ENCODE measurements around the gene ITGB8.

ITGB8 gene

DNA sequence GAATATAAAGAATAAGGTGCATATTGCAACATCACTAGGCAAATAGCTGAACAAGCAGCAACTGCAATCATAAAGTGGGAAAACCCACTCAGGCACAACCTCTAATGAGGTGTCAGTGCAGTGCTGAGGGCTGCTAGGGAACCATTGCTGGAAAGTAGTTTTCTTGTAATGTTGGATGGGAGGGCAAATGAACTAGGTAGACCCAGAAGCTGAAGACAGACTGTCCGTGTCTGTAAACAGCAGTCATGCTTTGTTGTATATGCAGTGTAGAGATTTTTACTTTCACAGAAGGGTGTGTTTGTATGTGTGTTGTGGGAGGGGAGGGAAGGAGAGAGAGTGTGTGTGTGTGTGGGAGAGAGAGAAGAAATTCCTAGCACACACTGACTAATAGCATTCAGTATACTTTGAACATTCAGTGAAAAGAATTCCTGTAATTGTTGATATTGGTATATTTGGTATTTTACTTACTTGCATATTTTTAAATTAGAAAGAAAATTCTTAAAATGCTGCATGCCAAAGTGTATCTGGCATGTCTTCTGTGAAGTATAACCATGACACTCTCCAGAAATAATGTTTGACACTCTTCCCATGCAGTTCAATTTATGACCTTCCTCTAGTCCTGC is 28.8 kb downstream of the ITGB8 start:
- DNase-seq (ENCODE audit: insufficient read length, low spot score) (no peak), FAIRE-seq (no peak)
- TF ChIP-seq TAF1 (IDR thresholded peaks at IDR 0.05; ENCODE audit: low read depth, low read length) = no peak
- TF ChIP-seq POU2F2 (IDR thresholded peaks at IDR 0.05; ENCODE audit: low read depth, low read length) = no peak
- no peak for TF ChIP-seq POLR2A (IDR thresholded peaks at IDR 0.05; ENCODE audit: low read depth, low read length)
- no peak for TF ChIP-seq PAX5 (IDR thresholded peaks at IDR 0.05; ENCODE audit: insufficient read depth, low read length, severe bottlenecking)
- TF ChIP-seq POLR2AphosphoS5 (IDR thresholded peaks at IDR 0.05; ENCODE audit: low read depth, low read length) = no peak
- TF ChIP-seq SPI1 (IDR thresholded peaks at IDR 0.05; ENCODE audit: low read depth, low read length) = no peak

DNA sequence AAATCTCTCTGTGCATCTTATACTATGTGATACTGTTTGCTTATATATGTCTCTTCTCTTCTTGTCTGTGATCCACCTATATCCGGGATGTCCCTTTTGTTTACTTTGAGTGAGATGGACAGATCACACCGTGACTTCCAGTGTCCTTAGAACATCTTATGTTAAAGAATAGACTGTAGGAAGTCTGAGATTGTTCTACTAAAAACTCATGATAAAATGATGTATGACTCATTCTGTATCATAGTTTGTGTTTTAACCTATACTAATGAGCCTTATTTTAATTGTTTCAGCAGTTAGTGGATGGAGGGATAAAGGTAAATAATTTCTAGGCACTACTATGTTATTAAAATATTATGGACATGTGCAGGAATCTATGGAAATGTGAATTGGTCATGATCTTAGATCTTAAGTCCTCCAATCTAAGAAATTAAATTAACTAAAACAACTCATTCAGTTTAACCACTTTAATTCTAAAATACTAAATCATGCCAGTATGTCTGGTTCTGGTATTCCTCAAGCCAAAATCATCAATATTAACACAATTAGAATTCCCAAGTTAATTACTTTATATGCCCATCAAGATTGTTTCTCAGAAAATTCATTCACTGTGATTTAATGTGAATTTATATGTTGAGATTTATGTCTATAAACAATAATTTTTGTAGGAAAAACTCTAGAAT is 32.0 kb downstream of the ITGB8 start:
- no peak for FAIRE-seq
- TF ChIP-seq SPI1 (IDR thresholded peaks at IDR 0.05; ENCODE audit: low read depth, low read length) (no peak), PAX5 (IDR thresholded peaks at IDR 0.05; ENCODE audit: insufficient read depth, low read length, severe bottlenecking) (no peak), POU2F2 (IDR thresholded peaks at IDR 0.05; ENCODE audit: low read depth, low read length) (no peak), POLR2A (IDR thresholded peaks at IDR 0.05; ENCODE audit: low read depth, low read length) (no peak)
- DNase-seq (ENCODE audit: insufficient read length, low spot score) = no peak

DNA sequence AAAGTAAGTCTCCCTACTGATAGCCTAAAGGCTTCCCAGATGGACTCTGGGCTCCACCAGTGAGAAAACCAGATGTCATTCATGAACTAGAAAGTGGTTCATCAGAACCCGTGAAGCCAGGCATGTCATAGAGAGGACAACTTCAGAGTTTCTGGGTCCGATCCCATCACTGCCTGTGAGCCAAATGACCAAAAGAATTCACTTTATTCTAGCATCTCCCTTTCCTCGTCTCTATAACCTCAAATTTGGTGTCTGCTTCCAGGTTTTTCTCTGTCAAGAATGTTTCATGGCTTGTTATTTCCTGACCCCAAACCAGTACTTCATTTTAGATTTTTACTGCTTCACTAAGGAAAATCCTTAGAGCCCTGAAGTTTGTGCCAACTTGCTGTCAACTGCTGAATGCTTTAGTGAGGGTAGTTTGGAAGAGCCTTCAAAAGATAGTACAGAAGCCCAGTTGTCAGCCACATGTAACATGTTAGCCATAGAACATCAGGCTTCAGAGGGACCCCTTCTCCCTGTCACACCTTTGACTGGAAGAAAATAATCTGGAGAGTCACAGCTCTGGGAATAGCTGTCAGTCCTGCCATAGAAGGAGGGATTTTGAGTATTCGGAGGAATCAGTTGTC is 34.0 kb downstream of the ITGB8 start:
- FAIRE-seq = no peak
- TF ChIP-seq POU2F2 (IDR thresholded peaks at IDR 0.05; ENCODE audit: low read depth, low read length) (no peak), PAX5 (IDR thresholded peaks at IDR 0.05; ENCODE audit: insufficient read depth, low read length, severe bottlenecking) (no peak), POLR2AphosphoS5 (IDR thresholded peaks at IDR 0.05; ENCODE audit: low read depth, low read length) (no peak), POLR2A (IDR thresholded peaks at IDR 0.05; ENCODE audit: low read depth, low read length) (no peak), SPI1 (IDR thresholded peaks at IDR 0.05; ENCODE audit: low read depth, low read length) (no peak), TAF1 (IDR thresholded peaks at IDR 0.05; ENCODE audit: low read depth, low read length) (no peak)
- DNase-seq (ENCODE audit: insufficient read length, low spot score) = no peak

DNA sequence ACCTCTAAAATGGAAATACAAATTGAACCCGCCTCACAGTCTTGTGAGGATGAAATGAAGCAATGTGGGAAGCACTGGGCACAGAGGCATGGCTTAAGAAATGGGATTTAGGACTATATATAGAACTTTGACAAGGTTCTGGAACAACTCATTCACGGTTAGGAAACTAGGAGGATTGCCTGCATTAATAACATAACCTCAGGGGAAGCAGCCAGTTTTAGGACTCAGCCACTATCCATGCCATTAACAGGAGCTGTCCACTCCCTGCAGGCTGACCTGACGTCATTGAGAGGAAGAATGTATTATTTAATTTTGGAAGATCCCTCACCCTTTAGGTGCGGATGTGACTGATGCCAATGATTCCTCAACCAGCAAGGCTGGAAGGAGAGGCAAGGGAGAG is 34.8 kb downstream of the ITGB8 start:
- no peak for FAIRE-seq
- DNase-seq (ENCODE audit: insufficient read length, low spot score) = no peak
- no peak for TF ChIP-seq SPI1 (IDR thresholded peaks at IDR 0.05; ENCODE audit: low read depth, low read length)
- TF ChIP-seq POU2F2 (IDR thresholded peaks at IDR 0.05; ENCODE audit: low read depth, low read length) = no peak
- TF ChIP-seq PAX5 (IDR thresholded peaks at IDR 0.05; ENCODE audit: insufficient read depth, low read length, severe bottlenecking) = no peak
- no peak for TF ChIP-seq TAF1 (IDR thresholded peaks at IDR 0.05; ENCODE audit: low read depth, low read length)
- TF ChIP-seq POLR2AphosphoS5 (IDR thresholded peaks at IDR 0.05; ENCODE audit: low read depth, low read length) = no peak
- no peak for TF ChIP-seq POLR2A (IDR thresholded peaks at IDR 0.05; ENCODE audit: low read depth, low read length)

DNA sequence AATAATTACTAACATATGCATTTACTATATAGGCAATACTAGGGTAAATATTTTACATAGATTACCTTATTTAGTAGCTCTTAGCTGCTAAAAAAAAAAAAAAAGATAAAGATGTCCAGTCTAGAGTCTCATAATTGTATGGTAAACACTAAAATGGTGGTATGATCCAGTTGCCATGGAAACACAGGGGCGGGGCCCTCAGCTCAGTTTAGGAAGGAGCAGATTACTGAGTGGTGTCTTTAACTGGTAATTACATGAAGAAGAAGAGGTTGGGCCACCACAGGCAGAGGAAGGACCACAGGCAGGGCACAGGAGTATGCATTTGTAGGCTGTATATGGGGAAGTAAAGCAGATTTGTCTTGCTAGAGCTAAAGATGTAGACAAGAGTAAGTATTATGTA is 43.7 kb downstream of the ITGB8 start:
- no peak for TF ChIP-seq POU2F2 (IDR thresholded peaks at IDR 0.05; ENCODE audit: low read depth, low read length)
- no peak for TF ChIP-seq TAF1 (IDR thresholded peaks at IDR 0.05; ENCODE audit: low read depth, low read length)
- no peak for TF ChIP-seq SPI1 (IDR thresholded peaks at IDR 0.05; ENCODE audit: low read depth, low read length)
- TF ChIP-seq POLR2AphosphoS5 (IDR thresholded peaks at IDR 0.05; ENCODE audit: low read depth, low read length) = no peak
- no peak for TF ChIP-seq POLR2A (IDR thresholded peaks at IDR 0.05; ENCODE audit: low read depth, low read length)
- TF ChIP-seq PAX5 (IDR thresholded peaks at IDR 0.05; ENCODE audit: insufficient read depth, low read length, severe bottlenecking) = no peak
- DNase-seq (ENCODE audit: insufficient read length, low spot score) (no peak), FAIRE-seq (no peak)

DNA sequence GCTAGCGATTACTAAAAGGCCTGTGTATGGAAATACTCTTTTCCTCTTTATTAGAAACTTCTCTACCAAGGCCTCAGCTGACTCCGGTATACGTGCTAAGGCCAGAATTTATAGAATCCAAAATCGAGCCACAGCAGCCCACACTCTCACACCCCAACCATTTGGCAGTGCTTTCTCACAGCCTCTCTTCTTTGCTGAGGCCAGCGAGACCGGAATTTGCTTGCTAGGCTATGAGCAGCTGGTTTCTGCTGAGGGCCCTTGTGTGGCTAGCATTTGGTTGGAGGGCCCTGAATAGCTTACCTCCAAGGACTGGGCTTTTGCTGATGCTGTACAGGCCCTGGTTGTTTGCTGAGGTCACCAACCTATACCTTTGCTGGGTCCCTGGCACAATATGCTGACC is 46.1 kb downstream of the ITGB8 start:
- DNase-seq (ENCODE audit: insufficient read length, low spot score) (no peak), FAIRE-seq (no peak)
- TF ChIP-seq PAX5 (IDR thresholded peaks at IDR 0.05; ENCODE audit: insufficient read depth, low read length, severe bottlenecking) = no peak

DNA sequence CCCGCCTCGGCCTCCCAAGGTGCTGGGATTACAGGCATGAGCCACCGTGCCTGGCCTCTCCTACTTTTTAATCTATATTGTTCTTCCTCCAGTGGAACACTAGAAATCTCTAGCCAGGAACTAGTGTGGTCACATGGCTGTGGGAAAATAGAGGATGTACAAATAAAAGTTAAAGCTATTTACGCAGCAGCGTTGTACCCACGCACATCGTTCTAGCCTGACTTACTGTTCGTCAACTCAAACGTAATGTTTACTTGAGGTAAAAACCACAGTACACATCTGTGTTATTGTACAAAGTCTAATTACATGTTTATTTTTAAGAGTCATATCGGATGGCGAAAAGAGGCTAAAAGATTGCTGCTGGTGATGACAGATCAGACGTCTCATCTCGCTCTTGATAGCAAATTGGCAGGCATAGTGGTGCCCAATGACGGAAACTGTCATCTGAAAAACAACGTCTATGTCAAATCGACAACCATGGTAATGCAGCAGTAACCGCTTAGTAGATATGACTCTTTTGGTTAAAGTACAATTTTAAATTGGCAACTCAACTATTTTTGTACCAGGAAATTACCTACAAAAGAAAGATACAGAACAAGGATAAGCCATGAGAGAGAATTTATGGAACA is 50.8 kb downstream of the ITGB8 start:
- TF ChIP-seq SPI1 (IDR thresholded peaks at IDR 0.05; ENCODE audit: low read depth, low read length) = no peak
- DNase-seq (ENCODE audit: insufficient read length, low spot score) (no peak), FAIRE-seq (no peak)

DNA sequence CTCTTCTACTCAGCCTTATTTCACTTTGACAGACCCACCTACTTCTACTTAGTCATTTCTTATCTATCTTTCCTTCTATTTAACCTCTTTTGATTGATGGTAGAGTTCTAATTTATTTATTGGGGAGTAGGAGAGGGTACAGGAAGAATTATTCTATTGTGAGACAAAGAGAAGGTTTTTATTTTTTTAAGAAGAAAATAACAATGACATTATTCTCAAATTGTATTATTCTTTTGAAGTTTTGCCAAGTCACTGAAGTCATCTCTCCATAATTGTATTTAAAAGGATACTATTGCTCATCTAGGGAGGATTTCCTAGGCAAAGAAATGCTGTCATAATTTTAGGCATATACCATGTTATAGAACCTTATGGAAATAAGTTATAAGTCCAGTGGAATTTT is 52.7 kb downstream of the ITGB8 start:
- DNase-seq (ENCODE audit: insufficient read length, low spot score) (no peak), FAIRE-seq (no peak)
- TF ChIP-seq TAF1 (IDR thresholded peaks at IDR 0.05; ENCODE audit: low read depth, low read length) (no peak), POLR2AphosphoS5 (IDR thresholded peaks at IDR 0.05; ENCODE audit: low read depth, low read length) (no peak), SPI1 (IDR thresholded peaks at IDR 0.05; ENCODE audit: low read depth, low read length) (no peak), POU2F2 (IDR thresholded peaks at IDR 0.05; ENCODE audit: low read depth, low read length) (no peak), PAX5 (IDR thresholded peaks at IDR 0.05; ENCODE audit: insufficient read depth, low read length, severe bottlenecking) (no peak), POLR2A (IDR thresholded peaks at IDR 0.05; ENCODE audit: low read depth, low read length) (no peak)

DNA sequence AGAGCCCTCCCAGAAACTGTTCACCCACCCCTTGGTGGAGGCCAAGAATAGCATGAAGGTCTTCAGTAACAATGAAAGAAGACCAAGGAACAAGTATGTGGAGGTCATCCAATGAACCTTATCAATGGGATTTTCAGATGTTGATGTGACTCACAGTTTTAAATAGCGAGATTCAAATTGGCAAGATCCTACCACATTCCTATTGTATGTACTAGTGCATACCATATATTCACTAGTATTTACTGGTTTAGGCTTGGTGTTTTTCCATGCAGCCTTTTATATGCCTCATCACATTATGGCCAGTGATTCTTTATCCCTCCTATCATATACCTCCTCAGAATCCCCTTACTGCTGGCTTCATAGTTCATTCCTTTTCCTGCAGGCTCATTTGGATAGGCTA is 54.4 kb downstream of the ITGB8 start:
- TF ChIP-seq TAF1 (IDR thresholded peaks at IDR 0.05; ENCODE audit: low read depth, low read length) (no peak), POLR2A (IDR thresholded peaks at IDR 0.05; ENCODE audit: low read depth, low read length) (no peak), POU2F2 (IDR thresholded peaks at IDR 0.05; ENCODE audit: low read depth, low read length) (no peak), PAX5 (IDR thresholded peaks at IDR 0.05; ENCODE audit: insufficient read depth, low read length, severe bottlenecking) (no peak), POLR2AphosphoS5 (IDR thresholded peaks at IDR 0.05; ENCODE audit: low read depth, low read length) (no peak), SPI1 (IDR thresholded peaks at IDR 0.05; ENCODE audit: low read depth, low read length) (no peak)
- no peak for FAIRE-seq
- DNase-seq (ENCODE audit: insufficient read length, low spot score) = no peak

DNA sequence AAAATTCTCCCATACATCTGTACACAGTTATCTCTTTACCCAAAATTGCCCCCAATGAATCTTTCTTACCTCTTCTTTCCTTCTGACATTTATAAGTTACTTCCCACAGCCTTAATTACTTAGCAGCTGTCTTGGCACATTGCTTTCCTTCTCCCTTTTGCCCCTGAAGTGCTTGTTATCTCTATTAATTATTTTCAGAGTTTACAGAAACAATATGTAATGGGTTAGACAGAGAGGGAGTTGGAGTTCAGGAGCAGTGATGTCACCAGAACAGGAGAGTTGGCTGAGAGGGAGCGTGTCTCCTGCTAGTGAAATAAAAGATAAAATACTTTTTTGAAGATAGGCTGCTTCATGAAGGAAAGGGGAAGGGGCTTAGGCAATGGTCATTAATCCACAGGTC is 57.4 kb downstream of the ITGB8 start:
- DNase-seq (ENCODE audit: insufficient read length, low spot score) = no peak
- TF ChIP-seq PAX5 (IDR thresholded peaks at IDR 0.05; ENCODE audit: insufficient read depth, low read length, severe bottlenecking) (no peak), POU2F2 (IDR thresholded peaks at IDR 0.05; ENCODE audit: low read depth, low read length) (no peak), SPI1 (IDR thresholded peaks at IDR 0.05; ENCODE audit: low read depth, low read length) (no peak), POLR2A (IDR thresholded peaks at IDR 0.05; ENCODE audit: low read depth, low read length) (no peak), POLR2AphosphoS5 (IDR thresholded peaks at IDR 0.05; ENCODE audit: low read depth, low read length) (no peak), TAF1 (IDR thresholded peaks at IDR 0.05; ENCODE audit: low read depth, low read length) (no peak)
- FAIRE-seq = no peak

All from GM12891 (cell line).